ENCODE data around the gene PDP2.
A peak's percentile ranks its signal among the peaks of the same experiment; 100 is the strongest.

Gene PDP2

GRCh38 chr16:66931665-66932064, 51.4 kb downstream of the PDP2 start:
- TF ChIP-seq, protein P1, sequence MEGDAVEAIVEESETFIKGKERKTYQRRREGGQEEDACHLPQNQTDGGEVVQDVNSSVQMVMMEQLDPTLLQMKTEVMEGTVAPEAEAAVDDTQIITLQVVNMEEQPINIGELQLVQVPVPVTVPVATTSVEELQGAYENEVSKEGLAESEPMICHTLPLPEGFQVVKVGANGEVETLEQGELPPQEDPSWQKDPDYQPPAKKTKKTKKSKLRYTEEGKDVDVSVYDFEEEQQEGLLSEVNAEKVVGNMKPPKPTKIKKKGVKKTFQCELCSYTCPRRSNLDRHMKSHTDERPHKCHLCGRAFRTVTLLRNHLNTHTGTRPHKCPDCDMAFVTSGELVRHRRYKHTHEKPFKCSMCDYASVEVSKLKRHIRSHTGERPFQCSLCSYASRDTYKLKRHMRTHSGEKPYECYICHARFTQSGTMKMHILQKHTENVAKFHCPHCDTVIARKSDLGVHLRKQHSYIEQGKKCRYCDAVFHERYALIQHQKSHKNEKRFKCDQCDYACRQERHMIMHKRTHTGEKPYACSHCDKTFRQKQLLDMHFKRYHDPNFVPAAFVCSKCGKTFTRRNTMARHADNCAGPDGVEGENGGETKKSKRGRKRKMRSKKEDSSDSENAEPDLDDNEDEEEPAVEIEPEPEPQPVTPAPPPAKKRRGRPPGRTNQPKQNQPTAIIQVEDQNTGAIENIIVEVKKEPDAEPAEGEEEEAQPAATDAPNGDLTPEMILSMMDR (IDR thresholded peaks at IDR 0.05; ENCODE audit: insufficient read depth, low read length) = no peak
- TF ChIP-seq GABPA (IDR thresholded peaks at IDR 0.05; ENCODE audit: low read depth) (no peak), SPI1 (IDR thresholded peaks at IDR 0.05; ENCODE audit: borderline replicate concordance, low read depth) (no peak), POLR2AphosphoS5 (IDR thresholded peaks at IDR 0.05; ENCODE audit: low read depth) (no peak)
- TF ChIP-seq, protein P2, sequence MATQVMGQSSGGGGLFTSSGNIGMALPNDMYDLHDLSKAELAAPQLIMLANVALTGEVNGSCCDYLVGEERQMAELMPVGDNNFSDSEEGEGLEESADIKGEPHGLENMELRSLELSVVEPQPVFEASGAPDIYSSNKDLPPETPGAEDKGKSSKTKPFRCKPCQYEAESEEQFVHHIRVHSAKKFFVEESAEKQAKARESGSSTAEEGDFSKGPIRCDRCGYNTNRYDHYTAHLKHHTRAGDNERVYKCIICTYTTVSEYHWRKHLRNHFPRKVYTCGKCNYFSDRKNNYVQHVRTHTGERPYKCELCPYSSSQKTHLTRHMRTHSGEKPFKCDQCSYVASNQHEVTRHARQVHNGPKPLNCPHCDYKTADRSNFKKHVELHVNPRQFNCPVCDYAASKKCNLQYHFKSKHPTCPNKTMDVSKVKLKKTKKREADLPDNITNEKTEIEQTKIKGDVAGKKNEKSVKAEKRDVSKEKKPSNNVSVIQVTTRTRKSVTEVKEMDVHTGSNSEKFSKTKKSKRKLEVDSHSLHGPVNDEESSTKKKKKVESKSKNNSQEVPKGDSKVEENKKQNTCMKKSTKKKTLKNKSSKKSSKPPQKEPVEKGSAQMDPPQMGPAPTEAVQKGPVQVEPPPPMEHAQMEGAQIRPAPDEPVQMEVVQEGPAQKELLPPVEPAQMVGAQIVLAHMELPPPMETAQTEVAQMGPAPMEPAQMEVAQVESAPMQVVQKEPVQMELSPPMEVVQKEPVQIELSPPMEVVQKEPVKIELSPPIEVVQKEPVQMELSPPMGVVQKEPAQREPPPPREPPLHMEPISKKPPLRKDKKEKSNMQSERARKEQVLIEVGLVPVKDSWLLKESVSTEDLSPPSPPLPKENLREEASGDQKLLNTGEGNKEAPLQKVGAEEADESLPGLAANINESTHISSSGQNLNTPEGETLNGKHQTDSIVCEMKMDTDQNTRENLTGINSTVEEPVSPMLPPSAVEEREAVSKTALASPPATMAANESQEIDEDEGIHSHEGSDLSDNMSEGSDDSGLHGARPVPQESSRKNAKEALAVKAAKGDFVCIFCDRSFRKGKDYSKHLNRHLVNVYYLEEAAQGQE (IDR thresholded peaks at IDR 0.05; ENCODE audit: insufficient replicate concordance, low read depth) = no peak
- Histone ChIP-seq H3K27me3 (ENCODE audit: insufficient read depth, poor library complexity, severe bottlenecking) (no peaks in the 10 kb centered on the region), H3K27ac (replicated peaks) (no peak overlapping the region), H3K4me3 (replicated peaks; ENCODE audit: insufficient read depth, low read length) (no peak overlapping the region)
- DNase-seq (ENCODE audit: low read depth in 1 of 2, low spot score in 1 of 2) = no peak

GRCh38 chr16:66932076-66932475, 51.8 kb downstream of the PDP2 start:
- Histone ChIP-seq H3K4me3 (replicated peaks; ENCODE audit: insufficient read depth, low read length) (no peak overlapping the region), H3K27me3 (ENCODE audit: insufficient read depth, poor library complexity, severe bottlenecking) (no peaks in the 10 kb centered on the region), H3K27ac (replicated peaks) (no peak overlapping the region)
- TF ChIP-seq, protein P2 (IDR thresholded peaks at IDR 0.05; ENCODE audit: insufficient replicate concordance, low read depth) = no peak
- TF ChIP-seq GABPA (IDR thresholded peaks at IDR 0.05; ENCODE audit: low read depth) = no peak
- TF ChIP-seq, protein P1 (IDR thresholded peaks at IDR 0.05; ENCODE audit: insufficient read depth, low read length) = no peak
- no peak for TF ChIP-seq POLR2AphosphoS5 (IDR thresholded peaks at IDR 0.05; ENCODE audit: low read depth)
- TF ChIP-seq SPI1 (IDR thresholded peaks at IDR 0.05; ENCODE audit: borderline replicate concordance, low read depth) = no peak
- no peak for DNase-seq (ENCODE audit: low read depth in 1 of 2, low spot score in 1 of 2)

- H3K27me3 ChIP-seq (ENCODE audit: insufficient read depth, poor library complexity, severe bottlenecking) = no peaks in the 10 kb centered on the region
- peak overlapping the region; percentile 89 for H3K27ac ChIP-seq (replicated peaks)
- DNase-seq (ENCODE audit: low read depth in 1 of 2, low spot score in 1 of 2) = no peak
Measured at GRCh38 chr16:66933776-66934137, 53.4 kb downstream of the PDP2 start.

More at GRCh38 chr16:66933776-66934137, 53.4 kb downstream of the PDP2 start:
- TF ChIP-seq, protein P1 (IDR thresholded peaks at IDR 0.05; ENCODE audit: insufficient read depth, low read length) = no peak
- TF ChIP-seq POLR2AphosphoS5 (IDR thresholded peaks at IDR 0.05; ENCODE audit: low read depth) (no peak), GABPA (IDR thresholded peaks at IDR 0.05; ENCODE audit: low read depth) (no peak), SPI1 (IDR thresholded peaks at IDR 0.05; ENCODE audit: borderline replicate concordance, low read depth) (no peak)
- TF ChIP-seq, protein P2 (IDR thresholded peaks at IDR 0.05; ENCODE audit: insufficient replicate concordance, low read depth) = no peak
- H3K4me3 ChIP-seq (replicated peaks; ENCODE audit: insufficient read depth, low read length) = peak overlapping the region; percentile 100

All from HL-60 (cell line).